B cell (primary cell): ENCODE results near the gene RNMT. TPM values are rescaled to one million over a fixed set of nuclear protein-coding genes. Genes with fewer than 3 reads are reported as not detected.
A peak's percentile ranks its signal among the peaks of the same experiment; 100 is the strongest.
"Not testable (repeated sequence)": the region's sequence is repeated elsewhere in the genome, so short reads cannot be mapped to it uniquely, and the experiment has no call there.

Experiments used
- ATAC-seq: fragments of 200-7000 bp; cut with Tn5 transposase; one replicate; pipeline ENCODE4 v1.10.0; 2021; ENCODE audit warnings: low read depth, mild to moderate bottlenecking, moderate number of reproducible peaks, moderate library complexity
- CTCF ChIA-PET: fragments of 350-600 bp; sonication (Branson Sonifier 250); formaldehyde crosslinking; loops from one replicate; lab custom pipeline; 2021; ENCODE audit warnings: antibody characterized with exemption, inconsistent platforms; lab: Charles Lee
- POLR2A ChIA-PET: fragments of 350-600 bp; sonication (Branson Sonifier 250); formaldehyde crosslinking; loops from one replicate; lab custom pipeline; 2021; ENCODE audit warnings: antibody characterized with exemption; lab: Charles Lee
- DNase-seq: peaks from one replicate; pipeline ENCODE4 v3.0.0; 2013
- H2AFZ ChIP-seq: 2 replicates; pipeline ENCODE4 v1.6.1; 2012; ENCODE audit warnings: mild to moderate bottlenecking, low read depth, low read length; ENCODE audit not compliant: insufficient read depth, poor library complexity, severe bottlenecking
- H3K27ac ChIP-seq, 2 donors: 1 replicate in 1 of 2; 2 replicates in 1 of 2; pipeline ENCODE4 v1.5.1; 2012 to 2013; ENCODE audit warnings: low read length in 2 of 2, mild to moderate bottlenecking in 2 of 2, moderate library complexity in 1 of 2
- H3K27me3 ChIP-seq, 4 experiments: fragments of 200-600 bp in 1 of 4; sonication (generic) in 1 of 4; replicated peaks in 1 of 4; 1 replicate in 2 of 4; 2 replicates in 2 of 4; pipeline versions ENCODE4 v1.6.1 to v1.7.0; 2013 to 2016; ENCODE audit warnings: low read length in 3 of 4, mild to moderate bottlenecking in 2 of 4, mixed read lengths in 1 of 4, moderate library complexity in 1 of 4; ENCODE audit not compliant: insufficient read depth in 4 of 4, control insufficient read depth in 3 of 4; ENCODE audit errors: control extremely low read depth in 1 of 4
- H3K36me3 ChIP-seq, 2 experiments: replicated peaks in 1 of 2; 1 replicate in 1 of 2; 2 replicates in 1 of 2; pipeline versions ENCODE4 v1.6.1 to v1.7.1; 2013; ENCODE audit warnings: low read length in 1 of 2; ENCODE audit not compliant: insufficient read depth in 2 of 2, control insufficient read depth in 1 of 2; ENCODE audit errors: control extremely low read depth in 1 of 2, extremely low read depth in 1 of 2
- H3K4me1 ChIP-seq, 2 donors: fragments of 200-600 bp in 1 of 2; sonication (generic) in 1 of 2; 1 replicate in 1 of 2; 2 replicates in 1 of 2; pipeline versions ENCODE4 v1.5.1 to v1.6.1; 2013 to 2017; ENCODE audit warnings: low read length in 2 of 2; ENCODE audit not compliant: control insufficient read depth in 2 of 2, insufficient read depth in 2 of 2
- H3K4me2 ChIP-seq: replicated peaks from 2 replicates; pipeline ENCODE3; 2012; ENCODE audit warnings: mild to moderate bottlenecking, low read depth, low read length; ENCODE audit not compliant: poor library complexity, severe bottlenecking
- H3K4me3 ChIP-seq, 5 experiments: fragments of 200-600 bp in 1 of 5; sonication (generic) in 1 of 5; 1 replicate in 3 of 5; 2 replicates in 2 of 5; pipeline versions ENCODE4 v1.5.1 to v1.7.0; 2011 to 2016; ENCODE audit warnings: low read length in 4 of 5, mild to moderate bottlenecking in 4 of 5, low read depth in 2 of 5, control low read depth in 1 of 5, moderate library complexity in 1 of 5; ENCODE audit not compliant: insufficient read depth in 1 of 5; ENCODE audit errors: control extremely low read depth in 1 of 5, extremely low read depth in 1 of 5
- H3K79me2 ChIP-seq: fragments of 200-600 bp; sonication (generic); one replicate; pipeline ENCODE4 v1.6.0; 2016; ENCODE audit warnings: low read length; ENCODE audit not compliant: control insufficient read depth, insufficient read depth
- H3K9ac ChIP-seq: fragments of 200-600 bp; sonication (generic); 2 replicates; pipeline ENCODE4 v1.6.1; 2017; ENCODE audit warnings: mild to moderate bottlenecking, low read length, moderate library complexity
- H3K9me3 ChIP-seq, 3 donors: one replicate each; pipeline versions ENCODE4 v1.6.1 to v1.7.1; 2013; ENCODE audit warnings: low read length in 2 of 3; ENCODE audit not compliant: control insufficient read depth in 2 of 3, insufficient read depth in 1 of 3; ENCODE audit errors: control extremely low read depth in 1 of 3
- H4K20me1 ChIP-seq: 2 replicates; pipeline ENCODE4 v1.6.0; 2012; ENCODE audit warnings: mild to moderate bottlenecking, low read length; ENCODE audit not compliant: insufficient read depth, control insufficient read depth, poor library complexity, severe bottlenecking
- H3K27ac Mint-ChIP-seq: one replicate; pipeline ENCODE4 v1.8.0; 2021; ENCODE audit warnings: mixed read lengths
- H3K27me3 Mint-ChIP-seq: one replicate; pipeline ENCODE4 v1.8.0; 2021; ENCODE audit warnings: mixed read lengths
- H3K4me1 Mint-ChIP-seq: one replicate; pipeline ENCODE4 v1.8.0; 2021; ENCODE audit warnings: mixed read lengths
- H3K4me3 Mint-ChIP-seq: one replicate; pipeline ENCODE4 v1.8.0; 2021; ENCODE audit warnings: mixed read lengths
- H3K9me3 Mint-ChIP-seq: one replicate; pipeline ENCODE4 v1.8.0; 2022; ENCODE audit warnings: mixed read lengths; ENCODE audit not compliant: insufficient read depth
- CTCF ChIP-seq: fragments of 200-600 bp; IDR thresholded peaks from one replicate; pipeline ENCODE4 v1.8.0; 2022; ENCODE audit warnings: antibody characterized with exemption, mild to moderate bottlenecking
- EZH2 ChIP-seq: IDR thresholded peaks from 2 replicates; pipeline ENCODE4 v1.6.1; 2012; ENCODE audit warnings: borderline replicate concordance, low read depth, mild to moderate bottlenecking, moderate library complexity, low read length; ENCODE audit not compliant: insufficient read depth, poor library complexity, severe bottlenecking
- WGBS: methylation state at CpG from one replicate; pipeline ENCODE4 v1.1.5; 2013; ENCODE audit warnings: missing lambda C conversion rate; ENCODE audit not compliant: insufficient coverage; 5-methylcytosine and 5-hydroxymethylcytosine counted together
- intact Hi-C: fragments of 100-400 bp; cut with micrococcal nuclease; formaldehyde crosslinking; loops from one replicate; pipeline ENCODE4 v1.10.0; 2022
- polyA plus RNA-seq: library from polyadenylated mRNA; depleted of rRNA; stranded (reverse); fragments of >200 nt; gene quantifications from 2 replicates; pipeline ENCODE4 v1.2.3, GENCODE V29; 2012
- total RNA-seq, 2 donors: library from RNA; stranded (reverse); fragments of 120-200 nt in 1 of 2; gene quantifications; 1 replicate in 1 of 2; 2 replicates in 1 of 2; pipeline versions ENCODE4 v1.2.3 to v1.2.4, GENCODE V29; 2013 to 2022

Gene RNMT
- total and polyA plus RNA-seq, 2 donors (not counting 1 experiment from before 2014, with no cell fraction given) = 15.4 to 57.8 TPM

- ChIA-PET POLR2A (no interaction called here), CTCF (interaction anchor here (0.6 kb wide), 1 partner anchor 9 kb away, joined by 3 read pairs; no protein-coding TSS in a partner anchor)
- Histone ChIP-seq H3K9me3 (peaks cover 0 to 3% (median 0%) of the 10 kb centered on the region in 3 donors), H3K9ac (no peak overlapping the region), H3K4me3 (no peak overlapping the region), H4K20me1 (no peaks in the 10 kb centered on the region), H3K36me3 (peaks cover 8 to 88% of the 10 kb centered on the region in 2 experiments), H2AFZ (no peak overlapping the region), H3K79me2 (no peaks in the 10 kb centered on the region), H3K27me3 (no peaks in the 10 kb centered on the region), H3K27ac (no peak overlapping the region), H3K4me2 (no peak overlapping the region), H3K4me1 (no peaks in the 10 kb centered on the region)
- Mint-ChIP-seq H3K4me3 (no peak overlapping the region), H3K27me3 (no peaks in the 10 kb centered on the region), H3K9me3 (no peaks in the 10 kb centered on the region), H3K27ac (no peak overlapping the region), H3K4me1 (no peaks in the 10 kb centered on the region)
- intact Hi-C loops = no loop called here
- TF ChIP-seq CTCF = no peak
- no peak for TF ChIP-seq EZH2
- 100% methylated on average over 1 of the region's 3 CpGs for WGBS
- no peak for ATAC-seq
- DNase-seq = no peak
These were observed 19.2 kb downstream of the RNMT start for GRCh38 chr18:13745696-13746095.

- Mint-ChIP-seq H3K9me3 (no peaks in the 10 kb centered on the region), H3K4me3 (no peak overlapping the region), H3K27me3 (no peaks in the 10 kb centered on the region), H3K27ac (no peak overlapping the region), H3K4me1 (no peaks in the 10 kb centered on the region)
- POLR2A ChIA-PET = no interaction called here
- H2AFZ ChIP-seq = no peak overlapping the region
- ATAC-seq (no peak), DNase-seq (no peak)
- no peak overlapping the region for H3K4me3 ChIP-seq
- WGBS = 94% methylated on average over 2 of the region's 3 CpGs
- H3K4me2 ChIP-seq = no peak overlapping the region
- H3K36me3 ChIP-seq = peaks cover 8 to 80% of the 10 kb centered on the region in 2 experiments
- no peaks in the 10 kb centered on the region for H3K27me3 ChIP-seq
- intact Hi-C loops = no loop called here
- H3K4me1 ChIP-seq = no peaks in the 10 kb centered on the region
- no peak overlapping the region for H3K27ac ChIP-seq
- H3K9me3 ChIP-seq = peaks cover 0 to 3% (median 0%) of the 10 kb centered on the region in 3 donors
- CTCF ChIA-PET = no interaction called here
- H4K20me1 ChIP-seq = no peaks in the 10 kb centered on the region
- no peak overlapping the region for H3K9ac ChIP-seq
- no peaks in the 10 kb centered on the region for H3K79me2 ChIP-seq
- TF ChIP-seq CTCF (no peak), EZH2 (no peak)
These were observed 20.2 kb downstream of the RNMT start for GRCh38 chr18:13746633-13747032.

- H3K27ac ChIP-seq, H3K4me3 ChIP-seq, POLR2A ChIA-PET, H3K9ac ChIP-seq, H3K4me3 Mint-ChIP-seq, H3K4me2 ChIP-seq, ATAC-seq, H4K20me1 ChIP-seq, H3K4me1 Mint-ChIP-seq, H3K4me1 ChIP-seq, H2AFZ ChIP-seq, H3K79me2 ChIP-seq, H3K27me3 ChIP-seq, intact Hi-C loops, DNase-seq, H3K27me3 Mint-ChIP-seq, CTCF ChIA-PET, H3K9me3 Mint-ChIP-seq, H3K9me3 ChIP-seq: not testable (repeated sequence)
- no CpG with 5 or more reads among the region's 3 CpGs for WGBS
- peak overlapping the region; percentile 41 for H3K27ac Mint-ChIP-seq
- peaks cover 4 to 78% of the 10 kb centered on the region in 2 experiments for H3K36me3 ChIP-seq
These were observed 25.1 kb downstream of the RNMT start for GRCh38 chr18:13751599-13751998.
